Inflammatory macrophage (primary cell): ENCODE data around the gene LBH.
"Not testable (repeated sequence)": the region's sequence is repeated elsewhere in the genome, so short reads cannot be mapped to it uniquely, and the experiment has no call there.

Source experiments
- DNase-seq, 2 donors: peaks; one replicate each; pipeline ENCODE4 v3.0.0-alpha.2; 2020 to 2022

The LBH gene

DNA sequence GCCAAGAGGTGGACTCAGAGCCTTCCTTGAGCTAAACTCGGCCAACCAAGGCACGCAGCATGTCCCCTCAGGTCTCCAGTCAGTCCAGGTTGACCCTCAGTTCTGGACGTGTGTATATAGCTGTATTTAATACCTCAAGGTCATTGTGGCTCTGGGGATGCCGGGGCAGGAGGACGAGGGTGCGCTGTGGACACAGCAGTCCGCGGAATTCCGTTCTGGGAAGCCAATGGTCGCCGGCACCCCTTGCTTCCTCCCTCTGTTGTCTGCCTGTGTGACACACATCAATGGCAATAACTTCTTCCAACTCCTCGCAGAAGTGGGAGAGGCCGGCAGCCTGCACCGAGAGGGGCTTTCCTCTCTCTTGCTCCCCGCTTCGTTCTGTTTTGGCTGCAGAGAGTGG is 27.7 kb downstream of the LBH start:
- DNase-seq: no peak

DNA sequence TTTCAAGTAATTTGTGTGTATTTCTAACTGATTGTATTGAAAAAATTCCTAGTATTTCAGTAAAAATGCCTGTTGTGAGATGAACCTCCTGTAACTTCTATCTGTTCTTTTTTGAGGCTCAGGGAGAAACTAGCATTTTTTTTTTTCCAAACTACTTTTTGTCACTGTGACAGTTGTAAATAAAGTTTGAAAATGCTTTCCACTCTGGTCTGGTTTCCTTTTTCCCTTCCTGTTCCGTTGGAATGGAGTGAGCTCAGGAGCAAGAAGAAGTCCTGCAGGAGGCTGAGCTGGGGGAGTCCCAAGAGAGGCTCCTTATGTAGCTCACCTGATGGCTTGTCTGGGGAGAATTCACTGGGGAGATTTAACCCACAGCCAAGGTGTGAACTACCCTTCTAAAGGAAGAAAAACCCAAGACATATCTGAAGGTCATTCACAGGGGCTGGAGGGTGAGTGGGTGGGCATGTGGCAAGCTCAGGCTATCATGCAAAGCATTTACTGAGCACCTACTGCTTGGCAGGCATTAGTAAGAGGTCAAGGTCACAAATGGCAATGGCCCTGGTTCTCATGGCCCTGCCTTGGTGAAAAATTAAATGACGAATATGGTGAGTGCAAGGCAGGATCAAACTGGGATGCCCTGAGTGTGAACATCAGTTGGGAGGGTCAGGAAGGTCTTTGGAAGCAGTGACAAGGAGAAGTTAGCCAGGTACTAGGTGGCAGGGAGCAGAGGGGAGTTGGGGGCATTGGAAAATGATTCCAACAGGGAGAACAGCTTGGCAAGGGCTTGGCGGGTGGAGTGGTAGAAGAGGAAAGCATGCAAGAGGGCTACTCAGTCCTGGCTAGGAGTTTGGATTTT is 28.7 kb downstream of the LBH start:
- no peak for DNase-seq

DNA sequence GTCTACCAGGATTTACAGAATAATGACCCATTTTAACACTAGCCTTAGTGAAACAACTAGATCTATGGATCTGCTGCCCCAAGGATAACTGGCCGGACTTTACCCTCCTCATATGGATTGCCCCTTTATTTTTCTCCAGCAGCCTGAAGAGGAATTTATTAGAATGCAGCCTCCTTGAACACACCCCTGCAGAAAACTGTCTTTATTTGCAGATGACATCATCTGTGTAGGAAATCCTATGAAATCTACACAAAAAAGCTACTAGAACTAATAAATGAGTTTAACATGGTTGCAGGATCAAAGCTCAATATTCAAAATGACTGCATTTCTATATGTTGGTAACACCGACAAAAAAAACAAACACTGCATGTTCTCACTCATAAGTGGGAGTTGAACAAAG is 29.6 kb downstream of the LBH start:
- DNase-seq: no peak

DNA sequence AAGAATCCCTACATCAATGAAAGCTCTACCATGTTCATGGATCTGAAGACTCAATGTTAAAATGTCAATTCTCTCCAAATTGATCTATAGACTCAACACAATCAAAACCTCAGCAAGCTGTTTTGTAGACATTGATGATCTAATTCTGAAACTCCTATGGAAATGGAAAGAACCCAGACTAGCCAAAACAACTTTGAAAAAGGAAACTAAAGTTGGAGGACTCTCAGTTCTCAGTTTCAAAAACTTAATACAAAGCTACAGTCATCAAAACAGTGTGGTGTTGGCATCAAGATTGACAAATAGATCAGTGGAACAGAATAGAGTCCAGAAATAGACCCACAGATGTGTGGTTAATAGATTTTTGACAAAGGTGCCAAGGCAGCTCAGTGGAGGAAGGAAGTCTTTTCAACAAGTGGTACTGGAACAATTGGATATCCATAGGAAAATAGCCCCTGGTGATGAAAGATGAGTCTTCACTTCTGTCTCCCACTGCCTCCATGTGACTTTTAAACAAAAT is 30.4 kb downstream of the LBH start:
- no peak for DNase-seq

DNA sequence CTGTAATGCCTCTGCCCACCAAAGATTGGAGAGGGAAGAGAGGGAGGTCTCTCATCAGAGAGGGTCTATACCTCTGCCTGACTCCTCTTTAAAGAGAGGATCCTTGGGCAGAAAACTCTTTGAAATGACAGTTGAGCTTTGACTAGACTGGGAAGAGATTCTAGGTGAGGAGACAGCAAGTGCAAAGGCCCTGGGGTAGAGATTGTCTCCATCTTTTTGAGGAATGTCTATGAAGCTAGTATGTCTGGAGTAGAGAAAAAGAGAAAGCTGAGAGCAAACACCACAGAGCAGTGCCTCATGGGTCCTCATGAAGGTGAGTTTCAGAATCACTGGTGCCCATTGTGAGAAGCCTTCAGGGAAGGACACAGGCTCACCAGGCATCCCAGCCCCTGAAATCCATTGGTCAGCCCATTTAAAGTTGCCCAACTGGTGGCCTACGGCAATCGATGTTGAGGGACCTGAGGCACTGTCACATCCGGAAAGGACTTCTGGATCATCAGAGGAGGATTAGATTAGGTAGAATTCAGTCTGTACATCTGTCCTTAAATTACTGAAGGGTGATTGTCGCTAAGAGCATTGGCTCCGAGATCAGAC is 31.5 kb downstream of the LBH start:
- no peak for DNase-seq

DNA sequence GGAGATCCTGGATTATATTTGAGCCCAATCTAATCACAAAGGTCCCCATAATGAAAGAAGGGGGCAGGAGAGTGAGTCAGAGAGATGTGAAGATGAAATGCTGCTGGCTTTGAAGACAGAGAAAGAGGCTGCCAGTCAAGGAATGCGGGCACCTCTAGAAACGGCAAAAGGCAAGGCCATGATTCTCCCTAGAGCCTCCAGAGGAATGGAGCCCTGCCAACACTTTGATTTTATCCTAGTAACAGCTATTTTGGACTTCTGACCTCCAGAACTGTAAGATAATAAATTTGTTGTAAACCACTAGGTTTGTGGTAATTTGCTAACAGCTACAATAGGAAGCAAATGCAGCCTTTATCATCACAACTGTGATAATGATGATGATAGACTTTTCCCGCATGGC is 32.9 kb downstream of the LBH start:
- DNase-seq: no peak

DNA sequence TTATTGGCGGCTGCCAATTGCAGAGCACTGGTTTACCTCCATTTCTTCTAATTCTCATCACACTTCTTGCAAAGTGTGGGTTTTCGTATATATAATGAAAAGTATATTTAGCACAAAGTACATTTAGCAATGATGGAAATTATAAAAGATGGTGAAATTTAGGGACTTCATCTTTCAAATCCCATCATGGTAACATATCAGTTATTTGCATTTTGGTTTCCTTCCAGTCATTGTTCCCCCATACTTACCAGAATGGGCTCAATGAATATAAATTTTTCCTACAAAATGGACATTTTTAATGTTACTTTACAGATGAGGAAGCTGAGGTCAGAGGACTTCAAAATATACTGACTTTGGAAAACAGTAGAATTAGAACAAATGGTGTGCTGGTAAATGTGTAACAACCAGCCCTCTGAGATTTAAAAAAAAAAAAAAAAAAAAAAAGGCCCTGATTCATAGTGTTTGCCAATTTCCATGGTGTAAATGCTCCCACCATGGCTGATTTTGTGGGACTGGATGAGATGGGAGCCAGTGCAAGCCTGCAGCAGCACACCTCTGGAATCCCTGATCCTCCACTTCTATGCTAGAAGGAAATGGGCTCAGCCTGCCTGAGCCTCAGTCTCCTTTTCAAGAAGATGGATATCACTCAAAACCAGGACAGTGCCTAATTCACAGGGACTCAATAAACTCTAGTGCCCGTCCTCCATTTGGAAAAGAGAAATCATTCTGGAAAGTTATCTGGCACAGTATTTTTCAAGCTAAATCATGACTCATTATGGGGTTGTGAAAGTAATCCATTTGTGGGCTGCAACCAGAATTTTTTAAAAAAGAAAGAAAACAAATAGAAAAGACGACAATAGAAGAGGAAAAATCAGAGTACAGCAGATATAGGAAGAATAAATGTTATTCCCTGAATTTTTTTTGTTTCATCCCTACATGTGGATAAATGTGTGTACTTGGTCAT is 34.0 kb downstream of the LBH start:
- no peak for DNase-seq

DNA sequence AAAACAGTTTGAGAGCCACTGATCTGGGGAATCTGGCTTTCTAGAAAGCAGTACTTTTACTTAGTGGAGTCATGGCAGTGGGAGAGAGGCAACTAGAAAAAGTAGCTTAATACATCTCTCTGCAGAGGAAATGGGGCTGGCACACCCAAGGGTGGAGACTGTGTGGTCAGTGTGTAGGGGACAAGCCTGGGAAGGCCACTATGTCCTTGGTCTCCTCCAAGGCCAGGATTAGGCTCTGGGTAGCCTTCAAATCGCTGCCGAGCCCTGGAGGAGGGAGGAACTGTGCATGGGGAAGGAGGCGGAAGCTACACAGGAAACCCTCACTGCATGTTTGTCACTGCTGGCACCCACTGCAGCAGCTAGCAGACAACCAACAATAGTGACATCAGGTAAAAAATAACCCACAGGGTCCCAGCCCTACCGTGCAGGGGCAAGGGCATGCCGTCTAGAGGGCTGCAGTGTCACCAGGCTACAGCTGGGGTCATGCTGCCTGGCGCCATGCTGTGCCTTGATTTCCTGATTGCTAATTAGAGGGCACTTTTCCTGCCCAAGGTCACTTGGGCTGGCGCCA is 34.8 kb downstream of the LBH start:
- DNase-seq: peak; percentile 41 to 56

DNA sequence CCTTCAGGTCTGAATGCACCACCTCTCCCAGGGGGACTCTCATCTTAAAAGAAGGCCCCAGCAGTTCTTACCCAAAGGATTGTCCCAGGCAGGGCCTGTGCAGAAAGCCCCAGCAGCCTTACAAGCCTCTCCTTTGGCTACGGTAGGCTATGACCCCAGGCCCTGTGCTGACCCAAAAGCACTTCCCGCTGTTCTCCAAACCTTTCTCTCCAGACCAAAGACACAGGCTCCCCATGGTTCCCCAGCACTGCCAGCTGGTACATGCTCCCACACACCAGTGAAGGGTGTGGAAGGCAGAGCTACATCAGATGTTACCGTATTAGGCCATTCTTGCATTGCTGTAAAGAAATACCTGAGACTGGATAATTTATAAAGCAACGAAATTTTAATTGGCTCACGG is 35.4 kb downstream of the LBH start:
- no peak for DNase-seq

DNA sequence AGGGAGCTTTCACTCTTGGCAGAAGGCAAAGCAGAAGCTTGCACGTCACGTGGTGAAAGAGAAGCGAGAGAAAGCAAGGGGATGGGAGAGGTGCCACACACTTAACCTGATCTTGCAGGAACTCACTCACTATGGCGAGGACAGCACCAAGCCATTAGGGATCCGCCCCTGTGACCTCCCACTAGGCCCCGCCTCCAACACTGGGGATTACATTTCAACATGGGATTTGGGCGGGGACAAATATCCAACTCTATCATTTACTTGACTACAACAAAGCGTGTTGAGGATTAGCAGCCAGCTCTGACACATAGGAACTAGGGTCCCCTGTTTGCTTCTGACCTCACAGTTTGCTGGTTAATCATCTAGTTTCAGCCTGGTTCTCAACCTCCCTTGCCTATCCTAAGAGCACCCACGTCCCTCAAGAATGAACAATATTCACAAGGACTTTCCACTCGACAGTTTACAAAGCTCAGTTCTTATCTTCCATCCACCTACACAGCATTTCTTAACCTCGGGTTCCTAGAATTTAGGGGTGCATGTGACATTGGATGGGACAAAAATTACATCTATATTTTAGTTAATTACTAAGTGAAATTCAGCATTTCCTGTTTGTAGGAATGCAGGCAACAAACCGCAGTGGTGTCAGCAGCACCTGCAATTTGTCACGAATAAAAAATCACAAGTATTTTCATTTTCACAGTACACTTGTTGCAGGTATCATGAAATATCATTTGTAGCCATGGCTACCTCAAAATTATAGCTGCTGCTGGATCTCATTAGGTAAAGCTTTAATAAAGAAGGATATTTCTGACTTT is 36.0 kb downstream of the LBH start:
- no peak for DNase-seq

DNA sequence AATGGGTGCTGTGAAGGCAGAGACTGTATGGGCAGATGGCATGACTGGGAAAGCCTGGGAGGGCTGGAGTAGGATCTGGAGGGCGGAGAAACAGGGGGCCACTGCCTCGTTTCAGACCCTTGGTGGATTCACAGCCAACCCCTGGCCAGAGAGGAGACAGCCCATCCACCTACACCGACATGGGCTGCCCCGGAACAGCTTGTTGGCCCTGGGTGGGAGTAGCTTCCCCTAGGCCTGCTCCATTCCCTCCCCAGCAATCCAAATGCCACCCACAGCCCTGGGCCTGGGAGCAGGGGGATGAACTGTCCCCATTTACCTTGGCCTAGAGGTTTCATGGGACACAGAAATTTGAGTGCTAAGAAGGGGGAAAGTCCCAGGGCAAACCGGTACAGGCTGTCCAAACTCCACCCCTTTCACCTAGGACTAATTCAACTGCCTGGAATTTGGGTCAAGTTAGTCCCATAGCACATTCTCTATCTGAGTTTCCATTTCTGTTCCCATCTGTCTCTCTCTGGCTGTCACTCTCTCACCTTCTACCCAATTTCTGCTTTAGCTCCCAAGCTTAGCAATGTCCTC is 37.0 kb downstream of the LBH start:
- no peak for DNase-seq

DNA sequence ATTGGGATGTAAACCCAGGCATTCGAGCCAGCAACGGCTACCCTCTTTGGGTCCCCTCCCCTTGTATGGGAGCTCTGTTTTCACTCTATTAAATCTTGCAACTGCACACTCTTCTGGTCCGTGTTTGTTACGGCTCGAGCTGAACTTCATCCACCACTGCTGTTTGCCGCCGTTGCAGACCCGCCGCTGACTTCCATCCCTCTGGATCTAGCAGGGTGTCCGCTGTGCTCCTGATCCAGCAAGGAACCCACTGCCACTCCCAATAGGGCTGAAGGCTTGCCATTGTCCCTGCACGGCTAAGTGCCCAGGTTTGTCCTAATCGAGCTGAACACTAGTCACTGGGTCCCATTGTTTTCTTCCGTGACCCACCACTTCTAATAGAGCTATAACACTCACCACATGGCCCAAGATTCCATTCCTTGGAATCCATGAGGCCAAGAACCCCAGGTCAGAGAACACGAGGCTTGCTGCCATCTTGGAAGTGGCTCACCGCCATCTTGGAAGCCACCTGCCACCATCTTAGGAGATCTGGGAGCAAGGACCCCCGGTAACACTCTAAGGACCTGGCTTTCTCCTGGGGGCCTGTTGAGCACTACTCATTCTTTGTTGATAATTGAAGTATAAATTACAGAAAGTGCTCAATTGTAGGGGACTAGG is 37.9 kb downstream of the LBH start:
- DNase-seq: not testable (repeated sequence)

DNA sequence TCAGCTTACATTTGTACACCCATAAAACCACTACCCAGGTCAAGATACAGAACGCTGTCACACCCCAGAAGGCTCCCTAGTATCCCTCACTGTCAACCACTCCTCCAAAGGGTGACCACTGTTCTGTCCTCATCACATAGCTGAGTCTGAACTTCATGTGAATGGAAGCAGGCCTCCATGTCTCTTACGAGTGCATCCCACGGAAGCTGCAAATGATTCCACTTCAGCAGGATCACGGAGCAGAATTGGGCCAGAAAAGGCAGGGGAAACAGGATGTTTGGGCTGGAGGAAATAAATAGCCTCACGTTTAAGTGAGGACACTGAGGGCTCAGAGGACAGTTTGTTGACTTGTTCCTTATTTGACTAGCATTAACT is 38.4 kb downstream of the LBH start:
- no peak for DNase-seq

DNA sequence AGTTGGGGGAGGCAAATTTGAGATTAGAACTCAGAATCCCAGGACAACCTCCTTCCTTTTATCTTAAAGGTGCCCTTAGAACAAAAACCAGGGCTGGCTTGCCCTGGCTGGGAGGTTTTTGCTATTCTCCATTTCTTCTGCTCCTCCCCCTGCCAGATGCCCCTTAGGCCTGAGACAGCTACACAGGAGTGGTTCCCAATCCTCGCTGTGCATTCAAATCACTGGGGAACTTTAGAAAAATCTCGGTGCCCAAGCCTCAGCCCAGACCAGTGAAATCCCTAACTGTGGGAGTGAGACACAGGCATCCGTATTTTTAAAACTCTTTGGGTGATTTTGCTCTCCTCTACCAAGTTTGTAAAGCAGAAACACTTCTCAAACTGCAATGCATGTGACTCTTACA is 38.8 kb downstream of the LBH start:
- no peak for DNase-seq

DNA sequence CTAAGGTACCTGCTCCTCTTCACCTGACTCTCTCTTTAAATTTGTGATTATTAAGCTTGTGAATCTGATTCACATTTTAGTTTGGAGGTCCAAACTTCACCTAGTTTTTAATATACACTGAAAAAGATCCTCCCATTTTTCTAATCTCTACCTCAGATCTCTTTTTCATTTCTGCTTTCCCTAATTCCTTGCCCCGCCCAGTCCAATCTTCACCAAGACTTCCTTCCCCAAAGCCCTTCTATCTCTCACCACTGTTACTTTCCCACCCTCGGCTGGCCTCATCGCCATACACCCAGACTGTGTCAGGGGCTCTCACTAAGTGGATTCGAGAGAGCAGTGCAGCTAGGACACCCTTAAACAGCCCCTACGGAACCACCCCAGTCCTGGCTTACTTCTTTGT is 40.0 kb downstream of the LBH start:
- peak in 1 of 2 donors; percentile 15 for DNase-seq

DNA sequence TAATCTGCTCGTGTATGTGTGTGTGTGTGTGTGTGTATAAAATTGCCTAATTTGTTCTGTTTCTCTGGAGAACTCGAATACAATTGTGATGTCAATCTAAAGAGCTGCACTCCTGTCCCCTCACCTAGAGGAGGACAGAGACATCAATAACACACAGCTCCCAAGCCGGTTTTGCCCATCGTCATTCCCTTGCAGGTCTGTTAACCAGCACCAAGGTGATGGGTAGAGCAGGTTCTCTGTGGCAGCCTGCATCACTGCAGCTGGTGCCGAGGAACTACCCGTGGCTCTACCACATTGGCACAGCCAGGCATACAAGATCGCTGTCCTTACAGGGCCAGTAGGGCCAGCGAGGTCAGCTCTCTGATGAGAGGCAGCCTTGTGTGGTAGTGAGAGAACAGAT is 41.0 kb downstream of the LBH start:
- no peak for DNase-seq

DNA sequence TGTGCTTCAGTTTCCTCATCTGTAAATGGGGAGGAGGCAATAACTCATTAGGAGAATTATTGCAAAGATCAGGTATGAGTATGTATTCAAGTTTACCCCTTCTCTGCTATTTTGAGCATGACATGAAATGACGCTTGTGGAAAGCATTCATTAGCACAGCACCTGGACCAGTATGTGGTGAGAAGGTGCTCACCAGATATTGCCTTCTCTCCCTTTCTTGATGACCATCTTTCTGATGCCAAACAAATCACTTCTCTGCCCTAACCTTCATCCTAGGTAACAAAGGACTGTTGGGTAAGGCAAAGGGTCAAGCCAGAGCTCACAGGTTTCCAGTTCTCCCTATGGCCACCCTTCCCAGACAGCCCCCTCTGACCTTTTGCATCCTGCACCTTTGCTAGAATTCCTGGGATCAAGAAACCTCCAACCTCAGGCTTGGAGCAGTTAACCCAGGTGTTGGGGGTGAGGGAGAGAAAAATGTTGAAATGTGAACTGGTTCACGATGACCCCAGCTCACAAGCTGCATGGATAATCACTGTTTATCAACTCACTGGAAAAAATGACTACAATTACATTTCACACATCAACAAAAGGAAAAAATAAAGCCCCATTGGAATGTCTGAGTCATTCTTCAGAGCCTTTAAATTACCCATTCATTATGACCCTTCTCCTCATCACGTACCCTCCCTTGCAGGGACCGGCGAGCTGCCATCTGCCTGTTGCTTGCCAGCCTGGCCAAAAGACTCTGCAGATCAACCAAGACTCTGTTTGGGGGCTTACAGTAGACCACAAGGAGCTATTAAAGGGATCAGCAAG is 41.6 kb downstream of the LBH start:
- DNase-seq: no peak

DNA sequence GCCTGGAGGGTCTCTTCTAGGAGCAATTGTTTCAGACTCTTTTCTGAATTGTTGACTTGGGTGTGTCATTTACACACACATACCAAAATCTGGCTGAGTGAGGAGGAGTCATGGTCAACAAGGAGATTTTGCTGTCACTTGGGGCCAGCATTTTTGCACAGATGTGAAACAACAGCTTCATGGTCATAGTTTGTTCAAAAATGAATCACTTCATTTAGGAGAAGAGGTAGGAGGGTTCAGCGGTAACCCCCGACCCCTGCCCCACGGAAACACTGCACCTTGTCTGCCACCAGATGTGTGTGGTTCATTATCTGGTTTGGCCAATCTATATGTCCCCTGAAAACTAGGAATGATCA is 42.2 kb downstream of the LBH start:
- DNase-seq: no peak

DNA sequence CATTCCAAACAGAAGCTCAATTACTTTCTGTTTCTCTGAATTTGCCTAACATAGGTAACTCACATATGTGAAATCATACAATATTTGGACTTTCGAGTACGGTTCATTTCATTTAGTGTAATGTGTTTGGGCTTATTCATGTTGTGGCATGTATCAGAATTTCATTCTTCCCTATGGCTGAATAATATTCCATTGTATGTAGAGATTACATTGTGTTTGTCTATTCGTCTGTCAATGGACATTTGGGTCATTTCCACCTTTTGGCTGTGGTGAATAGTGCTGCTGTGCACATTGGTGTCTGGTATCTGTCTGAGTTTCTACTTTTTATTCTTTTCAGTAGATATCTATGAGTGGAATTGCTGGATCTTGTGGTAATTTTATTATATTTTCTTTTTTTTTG is 43.9 kb downstream of the LBH start:
- DNase-seq: no peak

DNA sequence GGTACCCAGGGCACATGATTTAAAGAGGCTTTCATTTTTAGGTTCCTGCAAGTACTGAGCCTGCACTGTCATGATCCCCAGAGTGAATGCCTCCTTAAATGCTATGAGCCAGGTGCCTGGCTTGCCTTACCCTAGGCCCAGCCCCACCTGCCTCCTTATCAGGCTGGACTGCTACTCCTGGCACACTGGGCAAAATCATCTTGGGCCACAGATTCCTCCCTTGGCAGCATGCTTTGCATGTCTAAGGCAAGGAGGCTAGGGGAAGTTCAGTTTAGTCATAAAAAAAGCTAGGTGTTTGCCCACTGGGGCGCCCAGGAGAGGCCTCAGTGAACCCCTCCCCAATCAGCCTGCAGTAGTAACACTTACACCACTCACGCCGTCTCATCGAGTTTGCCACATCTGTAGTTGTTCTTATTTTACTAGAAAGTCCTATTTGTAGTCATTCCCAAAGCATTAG is 45.1 kb downstream of the LBH start:
- no peak for DNase-seq
